GM12891 (cell line): ENCODE measurements around the gene FASTKD3.

ENCODE experiments used
- POLR2A ChIP-seq: IDR thresholded peaks from 2 replicates; pipeline ENCODE4 v1.6.1; 2011; ENCODE audit warnings: low read depth, low read length, control low read depth
- POLR2AphosphoS5 ChIP-seq: IDR thresholded peaks from 2 replicates; pipeline ENCODE4 v1.6.1; 2011; ENCODE audit warnings: low read depth, low read length, control low read depth
- POU2F2 ChIP-seq: IDR thresholded peaks from 2 replicates; pipeline ENCODE4 v1.6.1; 2011; ENCODE audit warnings: low read depth, mild to moderate bottlenecking, control low read depth, low read length, moderate library complexity
- TAF1 ChIP-seq: IDR thresholded peaks from 2 replicates; pipeline ENCODE4 v1.6.1; 2011; ENCODE audit warnings: low read depth, low read length, control low read depth

DNA sequence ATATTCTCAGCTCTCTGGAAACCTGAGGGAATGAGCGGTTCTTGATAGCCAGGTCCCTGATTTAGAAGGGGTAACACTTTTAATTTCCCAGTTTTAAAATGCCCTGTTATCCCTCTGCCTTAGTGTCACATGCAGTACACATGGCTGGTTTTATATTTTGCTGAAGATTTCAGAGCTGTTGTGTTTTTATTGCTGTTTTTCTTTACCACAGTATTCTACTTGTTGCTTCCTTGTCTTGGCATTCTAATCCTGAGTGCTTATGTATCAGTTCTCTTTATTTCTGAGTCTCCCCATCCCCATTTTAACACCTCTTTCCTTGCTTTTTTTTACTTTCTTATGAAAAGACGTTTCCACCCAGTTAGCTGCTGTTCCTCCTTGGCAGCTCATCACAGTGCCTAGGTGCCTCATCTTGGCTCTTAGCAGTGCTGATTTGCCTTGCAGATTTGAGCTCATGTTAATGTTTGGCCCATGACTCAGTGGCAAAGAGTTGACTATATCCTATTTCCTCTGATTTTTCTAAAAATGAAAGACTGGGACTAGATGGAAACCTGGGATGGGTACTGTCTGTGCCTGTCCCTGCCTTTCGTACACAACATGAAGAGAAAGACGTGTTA lies 3.8 kb upstream of the FASTKD3 start:
- TF ChIP-seq POLR2AphosphoS5 = no peak
- no peak for TF ChIP-seq POLR2A
- no peak for TF ChIP-seq POU2F2
- no peak for TF ChIP-seq TAF1
